GM21515 (cell line): ENCODE results near the gene OPCML.
A peak's percentile ranks its signal among the peaks of the same experiment; 100 is the strongest.
"Not testable (repeated sequence)": the region's sequence is repeated elsewhere in the genome, so short reads cannot be mapped to it uniquely, and the experiment has no call there.

Source experiments
- ATAC-seq: cut with Tn5 transposase; IDR thresholded peaks from one replicate; pipeline ENCODE4 v1.9.1; 2021; ENCODE audit not compliant: unreplicated experiment

OPCML gene

DNA sequence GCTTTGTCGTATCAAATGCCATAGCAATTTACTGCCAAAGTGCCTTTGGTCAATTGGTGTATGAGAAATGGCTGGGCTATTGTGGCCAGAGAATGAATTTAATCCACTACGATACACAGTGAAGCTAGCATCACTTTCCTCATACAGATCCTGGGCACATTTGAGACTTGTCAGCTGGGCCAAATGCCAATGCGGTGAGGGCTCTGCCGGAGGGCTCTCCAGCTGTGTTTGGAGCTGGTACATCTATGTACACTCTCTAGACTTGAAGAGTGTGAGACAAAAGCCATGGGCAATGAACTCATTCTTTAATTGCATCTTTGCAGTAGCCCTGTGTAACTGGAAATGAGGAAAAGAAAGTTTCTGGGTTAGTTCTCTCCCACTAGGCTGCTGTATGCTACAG lies 1109.0 kb downstream of the OPCML start:
- no peak for ATAC-seq

DNA sequence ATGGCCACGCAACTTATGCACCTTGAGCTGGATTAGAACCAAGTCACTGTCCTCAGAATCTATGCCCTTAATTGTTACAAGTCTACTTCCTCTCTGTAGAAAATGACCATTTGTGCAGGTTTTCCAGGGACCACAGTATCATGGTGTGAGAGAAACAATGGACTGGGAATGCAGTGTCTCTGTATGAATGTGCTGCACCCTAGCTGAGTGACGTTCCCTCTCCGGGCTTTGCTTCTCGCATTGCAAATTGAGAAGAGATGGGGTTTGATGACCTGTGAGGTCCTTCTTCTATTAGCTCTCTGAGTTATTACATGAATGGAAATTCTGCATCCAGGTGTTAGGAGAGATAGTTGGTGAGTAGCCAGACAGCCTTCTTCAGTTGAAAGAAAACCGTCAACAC lies 1109.6 kb downstream of the OPCML start:
- ATAC-seq: no peak

DNA sequence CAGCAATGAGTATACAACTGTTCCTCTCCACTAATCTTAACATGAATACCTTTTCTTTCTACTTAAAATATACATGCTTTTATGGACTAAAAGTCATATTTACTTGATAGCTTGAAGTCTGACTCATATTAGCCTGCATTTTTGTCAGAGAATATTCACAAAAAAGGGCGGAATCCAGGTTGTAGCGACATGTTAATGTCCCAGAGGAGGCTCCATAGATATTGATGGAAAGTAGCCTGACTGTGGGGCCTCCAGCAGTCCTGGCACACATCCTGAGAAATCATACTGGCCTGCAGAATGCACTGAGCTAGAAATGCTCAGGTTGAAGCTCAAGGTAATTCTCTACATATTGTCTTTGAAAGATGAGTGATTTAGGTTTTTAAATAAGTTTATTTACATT lies 1110.7 kb downstream of the OPCML start:
- ATAC-seq: no peak

DNA sequence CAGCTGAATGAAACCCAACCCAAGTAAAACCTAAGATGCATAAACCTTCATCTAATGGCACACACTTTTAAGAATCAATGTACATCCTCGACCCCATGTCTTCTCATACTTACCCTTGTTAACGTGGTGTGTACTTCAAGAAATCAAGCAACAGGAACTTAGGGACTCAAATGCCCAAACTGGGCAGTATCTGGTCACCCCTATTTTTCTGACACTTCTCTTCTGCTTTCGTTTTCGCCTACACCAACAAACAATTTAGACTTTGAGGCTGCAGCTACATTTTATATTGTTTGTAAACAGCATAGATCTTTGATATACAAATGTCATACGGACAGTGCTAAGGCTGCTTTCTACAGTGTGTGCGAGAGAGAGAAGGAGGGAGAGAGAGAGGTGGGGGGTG lies 1117.8 kb downstream of the OPCML start:
- no peak for ATAC-seq

DNA sequence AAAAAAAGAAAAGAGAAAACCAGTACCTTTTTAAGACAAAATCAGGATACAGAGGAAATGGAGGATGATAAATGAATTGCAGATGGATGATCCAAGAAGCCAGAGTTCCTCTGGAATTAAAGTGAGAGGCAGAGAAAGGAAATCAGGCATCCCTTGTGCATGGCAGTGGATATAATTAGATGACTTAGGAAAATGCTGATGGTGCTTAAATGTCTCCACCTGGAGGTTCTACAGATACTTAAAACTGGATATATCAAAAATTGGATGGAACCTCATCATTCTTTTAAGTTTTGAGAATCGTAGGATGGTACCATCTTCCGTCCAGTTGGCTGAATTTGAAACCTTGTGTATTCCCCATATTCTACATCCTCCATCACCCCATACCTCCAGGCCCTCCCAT lies 1121.9 kb downstream of the OPCML start:
- ATAC-seq: no peak

DNA sequence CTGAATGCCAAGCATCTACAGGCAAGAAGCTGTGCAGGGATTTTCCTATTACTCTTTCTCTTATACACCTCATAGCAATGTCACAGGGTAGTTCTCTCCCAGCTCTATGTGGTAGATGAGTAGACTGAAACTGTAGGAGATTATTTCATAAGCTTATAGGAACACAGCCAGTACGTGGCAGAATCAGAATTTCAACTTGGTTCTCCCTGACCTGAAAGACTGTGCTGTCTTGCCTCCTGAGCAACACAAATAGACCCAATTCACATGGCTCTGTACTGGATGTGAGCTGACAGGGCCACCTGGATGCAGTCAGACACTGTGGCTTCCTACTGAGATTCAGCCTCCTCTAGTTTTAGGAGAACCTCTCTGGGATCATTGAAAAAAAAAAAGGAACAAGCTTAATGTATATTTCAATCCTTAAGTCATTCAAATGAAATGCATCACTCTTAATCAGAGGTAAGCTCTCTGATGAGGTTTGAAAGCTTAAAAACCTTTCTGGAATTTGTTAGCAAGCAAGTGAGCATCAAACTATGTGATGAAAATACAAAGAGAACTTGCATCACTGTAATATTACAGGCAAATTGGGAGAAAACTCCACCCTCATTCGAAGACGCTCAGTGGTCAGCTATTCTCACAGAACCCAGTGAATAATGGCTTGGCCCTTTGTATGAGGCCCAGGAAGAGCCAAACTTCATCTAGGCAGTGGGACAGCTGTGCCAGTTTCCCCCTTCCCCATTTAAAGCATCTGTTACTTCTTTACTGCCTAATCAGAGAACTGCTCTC lies 1122.5 kb downstream of the OPCML start:
- ATAC-seq: no peak

DNA sequence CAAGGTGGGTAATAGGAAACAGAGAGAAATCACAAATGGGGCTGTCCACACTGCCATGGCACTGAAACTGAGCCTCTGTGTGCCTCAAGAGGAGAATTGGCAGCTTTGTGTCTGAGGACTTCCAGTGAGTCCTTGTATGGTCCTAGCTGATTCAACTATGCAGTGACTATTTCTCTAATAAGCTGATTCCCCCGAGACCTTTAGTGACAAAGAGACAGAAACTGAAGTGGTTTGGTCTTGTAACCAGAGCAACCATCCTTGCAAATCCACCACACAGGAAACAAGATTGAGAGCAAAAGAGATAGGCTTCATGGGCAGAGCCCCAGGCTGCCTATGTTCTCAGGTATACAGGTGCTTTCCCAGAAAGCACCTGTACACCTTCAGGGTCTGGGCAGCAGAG lies 1123.4 kb downstream of the OPCML start:
- ATAC-seq: no peak

DNA sequence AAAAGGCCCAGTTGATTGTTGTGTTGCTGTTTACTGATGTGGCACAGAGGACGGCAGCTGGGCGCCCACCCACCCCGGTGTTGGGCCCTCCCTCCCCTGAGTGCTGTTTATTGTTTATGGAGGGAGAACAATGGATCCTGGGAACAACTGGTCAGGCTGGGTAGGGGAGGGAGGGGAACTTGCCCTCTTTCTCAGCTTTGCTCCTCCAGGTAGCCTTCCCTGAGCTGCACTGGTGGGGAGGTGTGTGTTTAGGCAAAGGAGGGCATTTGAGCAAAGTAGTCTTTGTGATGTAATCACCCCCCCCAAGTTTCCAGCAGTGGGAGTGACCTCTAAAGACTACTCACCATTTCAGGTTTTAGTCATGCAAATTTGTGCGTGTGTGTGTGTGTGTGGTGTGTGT lies 1126.6 kb downstream of the OPCML start:
- ATAC-seq: no peak

DNA sequence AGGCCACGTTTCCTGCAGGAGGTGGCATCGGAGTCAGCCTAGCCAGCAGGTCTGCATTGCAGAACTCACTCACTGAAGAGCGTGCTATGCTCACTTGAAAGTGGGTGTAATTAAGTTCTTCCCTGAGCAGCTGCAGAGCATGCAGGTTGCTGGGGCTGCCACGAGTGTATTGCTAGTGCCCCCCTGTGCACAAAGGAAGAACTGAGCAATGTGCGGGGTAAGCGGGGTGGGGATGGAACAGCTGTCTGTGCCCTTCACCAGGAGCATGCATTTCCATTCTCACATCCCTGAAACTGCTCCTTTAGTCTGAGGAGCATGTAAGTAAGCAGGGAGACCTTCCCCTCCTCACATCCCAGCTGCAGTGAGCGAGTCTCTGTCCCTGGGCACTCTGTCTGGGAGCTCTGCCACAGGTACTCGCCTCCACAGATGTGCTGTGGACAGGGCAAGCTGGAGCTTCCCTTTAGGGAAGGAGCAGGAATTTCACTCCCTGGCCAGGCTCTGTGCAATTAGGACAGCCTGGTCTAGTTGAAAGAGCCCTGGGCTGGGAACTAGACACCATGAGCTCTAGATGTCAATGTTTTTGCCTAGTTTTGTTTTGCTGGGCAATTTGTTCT lies 1130.1 kb downstream of the OPCML start:
- peak; percentile 98 for ATAC-seq

DNA sequence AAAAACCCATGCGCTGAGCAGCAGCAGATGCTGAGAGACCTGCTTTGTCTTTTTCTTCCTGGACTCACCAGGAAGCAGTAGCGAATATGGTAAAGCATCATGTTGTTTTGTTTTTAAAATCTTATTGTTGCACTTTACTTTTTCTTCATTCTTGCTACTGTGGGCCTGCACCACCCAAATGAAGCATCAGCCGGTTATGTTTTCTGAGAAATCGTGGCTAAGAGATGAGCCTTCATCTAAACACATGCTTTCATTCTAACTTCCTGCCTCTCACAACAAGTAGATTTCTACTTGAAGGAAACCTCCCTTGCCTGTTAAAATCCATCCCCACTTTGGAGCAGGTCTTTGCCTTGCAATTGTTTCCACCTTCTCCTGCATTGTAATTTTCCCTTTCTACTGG lies 1136.0 kb downstream of the OPCML start:
- no peak for ATAC-seq

DNA sequence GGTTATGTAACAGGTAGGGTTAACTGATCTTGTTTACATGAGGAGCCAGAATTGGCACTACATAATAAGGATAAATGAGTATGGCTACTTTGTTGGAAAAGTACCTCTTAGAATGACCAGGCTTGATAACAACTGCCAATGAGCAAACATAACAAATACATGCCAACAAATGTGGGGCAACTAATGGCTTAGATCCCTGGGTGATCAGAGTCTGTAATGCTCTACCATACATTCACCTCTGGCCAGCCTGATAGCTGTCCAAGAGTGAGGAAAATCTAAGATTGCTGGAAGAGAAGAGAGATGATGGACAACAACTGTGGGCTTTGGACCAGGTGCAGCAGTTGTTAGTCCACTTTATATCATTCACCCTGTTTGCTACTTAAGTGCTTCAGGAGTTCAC lies 1136.9 kb downstream of the OPCML start:
- ATAC-seq: no peak

DNA sequence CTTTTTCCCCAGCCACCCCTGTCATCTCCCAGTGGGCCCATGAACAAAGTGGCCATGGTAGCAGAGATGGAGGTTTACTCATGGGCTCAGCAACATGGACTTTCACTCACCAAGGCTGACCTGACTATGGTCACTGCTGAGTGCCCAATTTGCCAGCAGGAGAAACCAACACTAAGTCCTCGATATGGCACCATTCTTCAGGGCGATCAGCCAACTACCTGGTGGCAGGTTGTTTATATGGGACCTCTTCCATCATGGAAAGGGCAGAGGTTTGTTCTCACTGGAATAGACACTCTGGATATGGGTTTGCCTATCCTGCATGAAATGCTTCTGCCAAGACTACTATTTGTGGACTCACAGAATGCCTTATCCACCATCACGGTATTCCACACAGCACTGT lies 1152.8 kb downstream of the OPCML start:
- no peak for ATAC-seq

DNA sequence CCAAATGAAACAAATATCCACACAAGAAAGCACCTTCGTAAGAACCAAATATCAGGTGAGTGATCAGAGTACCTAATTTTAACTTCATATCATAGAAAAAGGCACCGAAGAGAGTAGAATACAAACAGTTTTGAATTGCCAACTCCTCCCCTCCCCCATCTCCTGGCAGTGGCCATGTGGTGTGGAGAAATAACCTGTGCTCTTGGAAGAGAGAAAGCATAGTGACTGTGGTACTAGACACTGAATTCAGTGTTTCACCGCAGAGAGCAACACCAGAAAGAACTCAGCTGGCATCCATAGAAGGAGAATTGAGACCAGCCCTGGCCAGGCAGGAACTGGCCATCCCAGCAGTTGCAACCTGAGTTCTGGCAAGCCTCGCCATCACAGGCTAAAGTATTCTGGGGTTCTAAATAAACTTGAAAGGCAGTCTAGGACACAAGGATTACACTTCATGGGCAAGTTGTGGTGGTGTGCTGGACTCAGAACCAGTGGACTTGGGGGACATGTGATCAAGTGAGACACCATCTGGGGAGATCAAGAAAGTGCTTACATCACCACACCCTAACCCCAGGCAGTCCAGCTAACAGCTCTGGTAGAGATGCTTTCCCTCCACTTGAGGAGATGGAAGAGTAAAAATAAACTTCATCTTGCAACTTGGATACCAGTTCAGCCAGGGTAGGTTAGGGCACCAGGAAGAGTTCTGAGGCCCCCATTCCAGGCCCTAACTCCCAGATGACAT lies 1158.7 kb downstream of the OPCML start:
- ATAC-seq: no peak

DNA sequence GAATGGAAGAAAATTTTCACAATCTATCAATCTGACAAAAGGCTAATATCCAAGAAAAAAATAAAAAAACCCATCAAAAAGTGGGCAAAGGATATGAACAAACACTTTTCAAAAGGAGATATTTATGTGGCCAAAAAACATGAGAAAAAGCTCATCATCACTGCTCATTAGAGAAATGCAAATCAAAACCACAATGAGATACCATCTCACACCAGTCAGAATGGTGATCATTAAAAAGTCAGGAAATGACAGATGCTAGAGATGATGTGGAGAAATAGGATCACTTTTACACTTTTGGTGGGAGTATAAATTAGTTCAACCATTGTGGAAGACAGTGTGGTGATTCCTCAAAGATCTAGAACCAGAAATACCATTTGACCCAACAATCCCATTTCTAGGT lies 1162.2 kb downstream of the OPCML start:
- ATAC-seq: not testable (repeated sequence)

DNA sequence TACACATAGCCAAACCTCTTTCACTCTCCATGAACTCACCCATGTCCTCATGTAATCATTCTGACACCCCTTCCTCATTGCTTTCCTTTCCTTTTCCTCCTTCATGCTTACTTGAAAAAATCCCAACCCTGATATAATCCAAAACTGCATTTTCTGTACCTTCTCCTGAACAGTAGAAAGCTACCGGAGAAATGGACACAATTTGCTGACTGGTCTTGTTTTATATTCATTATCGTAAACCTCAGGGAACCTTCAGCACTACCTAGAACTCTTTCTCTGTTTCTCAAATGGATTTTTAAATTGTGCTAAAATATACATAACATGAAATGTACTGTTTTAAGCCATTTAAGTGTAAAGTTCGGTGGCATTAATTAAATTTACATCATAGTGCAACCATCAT lies 1165.0 kb downstream of the OPCML start:
- no peak for ATAC-seq

DNA sequence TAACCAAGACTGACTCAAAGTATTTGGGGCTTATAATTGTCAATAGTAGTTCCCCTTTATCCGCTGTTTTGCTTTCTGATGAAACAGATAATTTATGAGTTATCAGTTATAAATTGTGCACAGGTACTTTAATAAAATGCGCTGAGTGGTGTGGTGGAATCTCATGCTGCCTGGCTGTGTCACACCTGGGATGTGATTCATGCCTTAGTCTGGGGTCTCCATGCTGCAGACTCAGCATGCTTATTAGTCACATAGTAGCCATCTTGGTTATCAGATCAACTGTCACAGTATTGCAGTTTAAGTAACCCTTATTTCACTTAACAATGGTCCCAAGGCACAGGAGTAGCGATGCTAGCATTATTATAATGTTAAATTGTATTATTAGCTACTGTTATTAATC lies 1166.7 kb downstream of the OPCML start:
- ATAC-seq: no peak
